ENCODE results near the gene HEYL. TPM values are rescaled to one million over a fixed set of nuclear protein-coding genes. Genes with fewer than 3 reads are reported as not detected.

Gene HEYL
- total RNA-seq, 1 donor from 2014 or later = 63.2 TPM

GRCh38 chr1:39645411-39646043 is 6.1 kb upstream of the HEYL start:
- H3K36me3 Mint-ChIP-seq (ENCODE audit: low read depth) = no peaks in the 10 kb centered on the region
- TF ChIP-seq, protein P1, sequence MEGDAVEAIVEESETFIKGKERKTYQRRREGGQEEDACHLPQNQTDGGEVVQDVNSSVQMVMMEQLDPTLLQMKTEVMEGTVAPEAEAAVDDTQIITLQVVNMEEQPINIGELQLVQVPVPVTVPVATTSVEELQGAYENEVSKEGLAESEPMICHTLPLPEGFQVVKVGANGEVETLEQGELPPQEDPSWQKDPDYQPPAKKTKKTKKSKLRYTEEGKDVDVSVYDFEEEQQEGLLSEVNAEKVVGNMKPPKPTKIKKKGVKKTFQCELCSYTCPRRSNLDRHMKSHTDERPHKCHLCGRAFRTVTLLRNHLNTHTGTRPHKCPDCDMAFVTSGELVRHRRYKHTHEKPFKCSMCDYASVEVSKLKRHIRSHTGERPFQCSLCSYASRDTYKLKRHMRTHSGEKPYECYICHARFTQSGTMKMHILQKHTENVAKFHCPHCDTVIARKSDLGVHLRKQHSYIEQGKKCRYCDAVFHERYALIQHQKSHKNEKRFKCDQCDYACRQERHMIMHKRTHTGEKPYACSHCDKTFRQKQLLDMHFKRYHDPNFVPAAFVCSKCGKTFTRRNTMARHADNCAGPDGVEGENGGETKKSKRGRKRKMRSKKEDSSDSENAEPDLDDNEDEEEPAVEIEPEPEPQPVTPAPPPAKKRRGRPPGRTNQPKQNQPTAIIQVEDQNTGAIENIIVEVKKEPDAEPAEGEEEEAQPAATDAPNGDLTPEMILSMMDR (IDR thresholded peaks at IDR 0.05) = no peak
- DNase-seq (ENCODE audit: low spot score) = no peak
- peaks cover 61% of the 10 kb centered on the region for H3K4me1 Mint-ChIP-seq (ENCODE audit: low read depth)
- H3K9me3 Mint-ChIP-seq (ENCODE audit: low read depth) = no peaks in the 10 kb centered on the region
- H3K4me3 Mint-ChIP-seq (ENCODE audit: unreplicated experiment) = no peak overlapping the region
- no peaks in the 10 kb centered on the region for H3K27me3 Mint-ChIP-seq (ENCODE audit: low read depth)
- H3K27ac Mint-ChIP-seq (ENCODE audit: unreplicated experiment) = peak overlapping the region; percentile 94

GRCh38 chr1:39643705-39644104 is 4.3 kb upstream of the HEYL start:
- DNase-seq (ENCODE audit: low spot score) = no peak
- Mint-ChIP-seq H3K4me1 (ENCODE audit: low read depth) (peaks cover 72% of the 10 kb centered on the region), H3K27ac (ENCODE audit: unreplicated experiment) (peak overlapping the region; percentile 95), H3K4me3 (ENCODE audit: unreplicated experiment) (no peak overlapping the region), H3K9me3 (ENCODE audit: low read depth) (no peaks in the 10 kb centered on the region), H3K36me3 (ENCODE audit: low read depth) (no peaks in the 10 kb centered on the region), H3K27me3 (ENCODE audit: low read depth) (no peaks in the 10 kb centered on the region)
- TF ChIP-seq, protein P1 (IDR thresholded peaks at IDR 0.05) = no peak

- Mint-ChIP-seq H3K9me3 (ENCODE audit: low read depth) (no peaks in the 10 kb centered on the region), H3K4me3 (ENCODE audit: unreplicated experiment) (no peak overlapping the region), H3K36me3 (ENCODE audit: low read depth) (no peaks in the 10 kb centered on the region), H3K27me3 (ENCODE audit: low read depth) (no peaks in the 10 kb centered on the region), H3K4me1 (ENCODE audit: low read depth) (peaks cover 73% of the 10 kb centered on the region), H3K27ac (ENCODE audit: unreplicated experiment) (peak overlapping the region; percentile 95)
- TF ChIP-seq, protein P1 (IDR thresholded peaks at IDR 0.05) = no peak
- DNase-seq (ENCODE audit: low spot score) = no peak
Observed at GRCh38 chr1:39642796-39643195, 3.4 kb upstream of the HEYL start.

GRCh38 chr1:39640861-39641260 is 1.4 kb upstream of the HEYL start:
- H3K4me1 Mint-ChIP-seq (ENCODE audit: low read depth) = peaks cover 73% of the 10 kb centered on the region
- TF ChIP-seq, protein P1 (IDR thresholded peaks at IDR 0.05) = no peak
- no peak for DNase-seq (ENCODE audit: low spot score)
- no peak overlapping the region for H3K4me3 Mint-ChIP-seq (ENCODE audit: unreplicated experiment)
- peaks cover 2% of the 10 kb centered on the region for H3K36me3 Mint-ChIP-seq (ENCODE audit: low read depth)
- no peaks in the 10 kb centered on the region for H3K9me3 Mint-ChIP-seq (ENCODE audit: low read depth)
- H3K27ac Mint-ChIP-seq (ENCODE audit: unreplicated experiment) = peak overlapping the region; percentile 75
- H3K27me3 Mint-ChIP-seq (ENCODE audit: low read depth) = no peaks in the 10 kb centered on the region

DNA sequence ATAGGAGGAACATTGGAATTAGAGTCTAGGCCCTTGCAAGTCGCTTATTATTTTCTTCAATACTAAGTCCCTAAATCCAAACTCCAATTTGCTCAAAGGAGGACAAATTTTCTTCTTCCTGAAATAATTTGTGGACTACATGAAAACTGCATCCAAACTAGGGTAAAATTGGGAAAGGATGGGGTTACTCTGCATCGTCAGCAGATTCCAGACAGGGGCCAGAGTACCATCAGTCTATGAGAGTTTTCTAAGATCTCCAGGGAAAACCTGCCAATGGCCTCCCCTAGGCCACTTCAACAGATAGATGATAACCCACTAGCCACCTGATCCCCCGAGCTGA is 508 bp downstream of the HEYL start:
- H3K27me3 Mint-ChIP-seq (ENCODE audit: low read depth) = no peaks in the 10 kb centered on the region
- TF ChIP-seq, protein P1 (IDR thresholded peaks at IDR 0.05) = no peak
- H3K27ac Mint-ChIP-seq (ENCODE audit: unreplicated experiment) = peak overlapping the region; percentile 73
- peaks cover 85% of the 10 kb centered on the region for H3K4me1 Mint-ChIP-seq (ENCODE audit: low read depth)
- peak overlapping the region; percentile 78 for H3K4me3 Mint-ChIP-seq (ENCODE audit: unreplicated experiment)
- H3K9me3 Mint-ChIP-seq (ENCODE audit: low read depth) = no peaks in the 10 kb centered on the region
- peaks cover 6% of the 10 kb centered on the region for H3K36me3 Mint-ChIP-seq (ENCODE audit: low read depth)
- no peak for DNase-seq (ENCODE audit: low spot score)
